NCI-H774 (cell line): Measurements from ENCODE around the gene SYNGR2.
A peak's percentile ranks its signal among the peaks of the same experiment; 100 is the strongest.

ENCODE experiments used
- DNase-seq: peaks from one replicate; lab custom pipeline; 2025; lab: John Stamatoyannopoulos, UW

The SYNGR2 gene

GRCh38 chr17:78204387-78205123, 36.2 kb downstream of the SYNGR2 start:
- no peak for DNase-seq

DNA sequence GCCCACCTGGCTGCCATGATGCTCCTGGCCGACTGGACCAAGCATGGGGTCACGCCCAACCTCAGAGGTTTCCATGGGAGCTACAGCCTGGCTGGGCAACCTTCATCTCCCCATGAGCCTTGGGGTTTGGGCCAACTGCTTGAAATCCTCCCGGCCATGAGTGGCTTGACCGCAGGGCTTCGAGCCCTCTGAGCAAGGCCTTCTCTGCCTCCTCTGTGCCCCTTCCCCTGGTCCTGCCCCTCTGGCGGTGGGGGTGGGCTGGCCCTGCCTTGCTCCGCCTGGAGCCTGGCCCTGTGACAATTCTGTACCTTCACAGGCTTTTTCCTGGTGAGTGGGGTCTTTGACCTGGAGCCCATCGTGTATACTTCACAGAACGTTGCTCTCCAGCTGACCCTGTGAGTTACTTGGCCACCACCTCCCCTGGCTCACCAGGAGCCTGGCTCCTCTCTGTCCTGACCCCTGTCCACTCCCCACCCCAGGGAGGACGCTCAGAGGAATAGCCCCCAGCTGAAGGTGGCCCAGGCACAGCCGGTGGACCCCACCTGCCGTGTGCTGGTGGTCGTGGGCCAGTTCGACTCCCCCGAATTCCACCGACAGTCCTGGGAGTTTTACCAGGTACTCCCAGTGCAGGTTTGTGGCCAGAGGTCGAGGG, 36.9 kb downstream of the SYNGR2 start:
- no peak for DNase-seq

DNA sequence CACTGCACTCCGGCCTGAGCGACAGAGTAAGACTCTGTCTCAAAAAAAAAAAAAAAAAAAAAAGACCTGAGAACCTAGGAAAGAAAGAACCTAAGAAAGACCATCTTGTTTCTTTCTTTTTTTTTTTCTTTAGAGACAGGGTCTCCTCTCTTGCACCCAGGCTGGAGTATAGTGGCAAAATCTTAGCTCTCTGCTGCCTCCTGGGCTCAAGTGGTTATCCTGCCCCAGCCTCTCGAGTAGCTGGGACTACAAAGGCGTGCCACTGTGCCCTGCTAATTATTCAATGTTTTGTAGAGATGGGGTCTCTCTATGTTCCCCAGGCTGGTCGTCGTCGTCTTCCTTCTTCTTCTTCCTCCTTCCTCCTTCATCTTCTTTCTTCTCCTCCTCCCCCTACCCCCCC, 37.9 kb downstream of the SYNGR2 start:
- DNase-seq, result no peak

DNA sequence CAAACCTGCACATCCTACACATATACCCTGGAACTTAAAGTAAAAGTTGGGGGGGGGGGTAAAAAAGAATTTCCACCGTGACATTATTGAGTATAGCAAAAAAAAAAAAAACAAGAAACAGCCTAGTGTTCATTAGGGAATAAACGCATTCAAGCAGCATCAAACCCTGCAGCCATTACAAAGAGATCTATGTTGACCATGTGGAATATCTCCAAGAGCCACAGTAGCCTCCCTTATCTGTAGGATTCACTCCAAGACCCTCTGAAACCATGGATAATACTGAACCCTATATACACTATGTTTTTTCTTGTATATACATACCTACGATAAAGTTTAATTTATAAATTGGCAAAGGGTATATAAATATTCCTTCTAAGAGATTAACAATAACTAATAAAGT, 40.1 kb downstream of the SYNGR2 start:
- no peak for DNase-seq

- no peak for DNase-seq
Observed at GRCh38 chr17:78210111-78210510, 41.7 kb downstream of the SYNGR2 start.

DNA sequence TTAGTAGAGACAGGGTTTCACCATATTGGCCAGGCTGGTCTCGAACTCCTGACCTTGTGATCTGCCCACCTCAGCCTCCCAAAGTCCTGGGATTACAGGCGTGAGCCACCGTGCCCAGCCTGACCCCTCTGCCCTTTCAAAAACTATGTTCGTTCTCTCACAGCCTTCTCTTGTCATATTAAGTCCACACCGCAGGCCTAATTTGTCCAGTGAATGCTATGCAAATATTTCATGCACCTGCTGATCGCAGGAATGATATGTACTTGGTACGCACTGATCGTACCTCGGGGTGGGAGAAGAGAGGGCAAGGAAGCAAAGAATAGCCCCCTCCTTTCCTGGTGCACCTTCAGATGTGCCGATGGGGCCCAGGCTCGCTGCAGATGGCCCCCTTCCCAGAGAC, 42.7 kb downstream of the SYNGR2 start:
- DNase-seq, result peak; percentile 44

GRCh38 chr17:78214016-78214705, 45.8 kb downstream of the SYNGR2 start, which contains the start of gene BIRC5:
Gene BIRC5 (plus strand): TSS chr17:78214253. CDS start chr17:78214317, 64 bp downstream.
- DNase-seq, result peak; percentile 94

DNA sequence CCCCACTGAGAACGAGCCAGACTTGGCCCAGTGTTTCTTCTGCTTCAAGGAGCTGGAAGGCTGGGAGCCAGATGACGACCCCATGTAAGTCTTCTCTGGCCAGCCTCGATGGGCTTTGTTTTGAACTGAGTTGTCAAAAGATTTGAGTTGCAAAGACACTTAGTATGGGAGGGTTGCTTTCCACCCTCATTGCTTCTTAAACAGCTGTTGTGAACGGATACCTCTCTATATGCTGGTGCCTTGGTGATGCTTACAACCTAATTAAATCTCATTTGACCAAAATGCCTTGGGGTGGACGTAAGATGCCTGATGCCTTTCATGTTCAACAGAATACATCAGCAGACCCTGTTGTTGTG, 46.3 kb downstream of the SYNGR2 start:
- DNase-seq, result no peak

- DNase-seq, result no peak
Observed at GRCh38 chr17:78219396-78220150, 51.2 kb downstream of the SYNGR2 start.
